NCI-H2227 (cell line): ENCODE data around the gene GLRA3.
A peak's percentile ranks its signal among the peaks of the same experiment; 100 is the strongest.
"Not testable (repeated sequence)": the region's sequence is repeated elsewhere in the genome, so short reads cannot be mapped to it uniquely, and the experiment has no call there.

Experiments used
- DNase-seq: peaks from one replicate; lab custom pipeline; 2025; ENCODE audit not compliant: unreplicated experiment; lab: John Stamatoyannopoulos, UW

The GLRA3 gene

GRCh38 chr4:174813292-174813691 is 15.8 kb downstream of the GLRA3 start:
- no peak for DNase-seq

DNA sequence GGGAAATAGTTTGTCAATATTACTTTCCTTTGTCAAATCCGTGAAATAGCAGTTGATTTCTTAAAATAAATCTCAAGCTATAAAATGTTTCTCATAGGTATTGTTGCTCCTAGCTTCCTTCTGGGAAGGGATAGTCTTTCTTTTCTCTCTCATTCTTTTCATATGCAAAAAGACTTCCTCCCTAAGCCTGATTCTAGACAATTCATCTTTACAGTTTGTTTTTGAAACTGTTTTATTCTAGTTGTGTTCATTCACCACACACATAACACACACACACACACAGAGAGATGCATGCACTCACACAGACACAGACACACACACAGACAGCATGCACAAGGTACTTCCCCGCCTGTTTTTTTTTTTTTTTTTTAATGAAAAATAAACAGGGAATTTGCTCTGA is 18.2 kb downstream of the GLRA3 start:
- DNase-seq, result no peak

DNA sequence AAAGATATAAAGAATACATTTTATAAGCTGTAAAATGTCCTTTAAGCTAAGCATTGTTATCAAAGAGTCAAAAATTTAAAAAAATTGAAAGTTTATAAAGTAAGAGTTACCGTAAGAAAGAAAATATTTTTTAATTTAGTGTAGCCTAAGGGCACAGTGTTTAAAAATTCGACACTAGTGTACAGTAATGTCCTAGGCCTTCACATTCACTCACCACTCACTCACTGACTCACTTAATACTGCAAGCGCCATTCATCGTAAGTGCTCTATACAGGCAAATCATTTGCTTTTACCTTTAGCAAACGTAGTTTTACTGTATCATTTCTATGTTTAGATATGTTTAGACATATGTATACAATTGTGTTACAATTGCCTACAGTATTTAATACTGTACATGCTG is 20.2 kb downstream of the GLRA3 start:
- DNase-seq, result no peak

GRCh38 chr4:174808119-174808518 is 20.9 kb downstream of the GLRA3 start:
- DNase-seq, result no peak

GRCh38 chr4:174805746-174806145 is 23.3 kb downstream of the GLRA3 start:
- DNase-seq, result no peak

DNA sequence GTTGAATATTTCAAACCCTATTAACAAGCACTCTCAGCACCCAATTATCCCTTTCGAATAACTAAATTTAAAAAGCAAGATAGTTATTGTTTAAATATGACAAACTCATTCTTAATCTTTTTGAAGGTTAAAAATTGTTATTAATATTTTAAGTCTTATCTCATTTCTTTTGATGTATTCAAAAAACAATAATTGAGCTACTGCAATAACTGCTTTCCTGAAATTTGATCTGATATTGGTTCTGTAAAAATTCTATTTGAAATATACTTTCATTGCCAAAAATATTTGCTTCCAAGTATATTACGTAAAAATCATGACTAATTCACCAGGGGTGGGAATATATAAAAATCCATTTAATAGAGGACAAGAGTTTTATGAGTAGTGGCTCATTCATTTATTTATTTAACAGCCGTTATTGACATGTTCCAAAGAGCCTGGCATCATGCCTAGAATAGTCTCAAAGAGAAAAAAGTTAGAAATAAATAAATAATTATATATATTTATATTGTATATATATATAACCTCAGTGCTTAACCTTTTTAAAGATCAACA is 34.4 kb downstream of the GLRA3 start:
- DNase-seq, result no peak

DNA sequence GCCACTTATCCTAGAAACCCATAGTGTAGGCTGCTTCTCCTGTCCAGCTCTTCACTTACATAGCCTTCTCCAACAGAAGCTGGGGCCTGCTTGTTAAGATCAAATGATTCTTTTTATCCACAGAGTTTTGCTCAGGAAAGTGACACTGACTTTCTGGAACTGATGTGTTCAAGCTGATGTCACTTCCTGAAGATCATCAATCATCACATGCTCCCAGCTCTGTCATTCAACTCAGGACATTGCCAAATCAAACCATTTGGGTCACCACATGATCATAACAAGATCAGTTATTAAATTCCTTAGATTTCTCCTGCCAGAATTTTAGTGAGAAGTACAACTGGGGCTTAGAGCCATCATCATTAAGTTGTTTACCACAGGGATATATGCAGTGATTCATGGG is 39.4 kb downstream of the GLRA3 start:
- DNase-seq, result no peak

GRCh38 chr4:174778274-174778986 is 50.6 kb downstream of the GLRA3 start:
- DNase-seq, result not testable (repeated sequence)

- no peak for DNase-seq
Measured at GRCh38 chr4:174775366-174775765, 53.7 kb downstream of the GLRA3 start.

GRCh38 chr4:174764105-174764729 is 64.8 kb downstream of the GLRA3 start:
- peak; percentile 24 for DNase-seq

GRCh38 chr4:174763454-174764104 is 65.5 kb downstream of the GLRA3 start:
- DNase-seq, result no peak

- no peak for DNase-seq
Measured at GRCh38 chr4:174761451-174761850, 67.6 kb downstream of the GLRA3 start.

- DNase-seq, result no peak
Measured at GRCh38 chr4:174757736-174758135, 71.3 kb downstream of the GLRA3 start.

DNA sequence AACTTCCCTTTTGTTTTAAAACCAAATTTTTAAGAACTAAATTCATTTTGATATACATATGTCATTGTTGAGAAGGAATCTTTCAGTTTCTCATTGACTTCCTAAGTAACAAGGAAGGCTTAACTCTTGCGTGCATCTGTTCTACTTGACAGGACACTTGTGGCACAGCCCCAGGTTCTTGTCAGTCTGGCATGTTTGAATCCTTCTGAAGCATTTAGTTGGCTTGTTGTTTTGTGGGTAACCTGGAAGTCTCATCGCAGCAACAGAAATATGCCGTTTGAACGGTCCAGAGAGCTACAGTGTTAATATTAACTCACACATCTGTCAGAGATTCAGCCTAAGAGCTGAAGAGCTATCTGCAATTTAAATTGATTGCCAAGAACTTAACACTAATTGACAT is 76.0 kb downstream of the GLRA3 start:
- DNase-seq, result no peak

GRCh38 chr4:174752026-174752425 is 77.0 kb downstream of the GLRA3 start:
- DNase-seq, result no peak

DNA sequence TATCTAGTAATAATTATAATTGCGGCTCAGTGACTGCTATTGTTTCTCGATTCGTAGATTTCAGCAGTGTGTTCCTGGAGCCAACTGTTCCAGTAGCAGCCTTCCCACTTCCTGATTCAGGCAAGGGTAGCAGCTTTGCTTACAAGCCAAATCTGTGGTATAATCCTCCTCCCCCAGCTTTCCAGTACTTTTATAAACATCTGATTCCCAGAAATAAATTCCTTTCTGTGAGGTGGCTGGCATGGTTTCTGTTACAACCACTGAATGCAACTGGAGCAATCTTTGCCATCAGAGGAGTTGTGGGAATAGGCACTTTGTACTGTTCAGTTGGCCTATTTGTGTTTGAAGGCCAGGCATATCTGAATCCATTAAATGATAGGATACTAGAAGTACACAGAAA is 80.0 kb downstream of the GLRA3 start:
- no peak for DNase-seq

GRCh38 chr4:174746710-174747109 is 82.3 kb downstream of the GLRA3 start:
- no peak for DNase-seq

DNA sequence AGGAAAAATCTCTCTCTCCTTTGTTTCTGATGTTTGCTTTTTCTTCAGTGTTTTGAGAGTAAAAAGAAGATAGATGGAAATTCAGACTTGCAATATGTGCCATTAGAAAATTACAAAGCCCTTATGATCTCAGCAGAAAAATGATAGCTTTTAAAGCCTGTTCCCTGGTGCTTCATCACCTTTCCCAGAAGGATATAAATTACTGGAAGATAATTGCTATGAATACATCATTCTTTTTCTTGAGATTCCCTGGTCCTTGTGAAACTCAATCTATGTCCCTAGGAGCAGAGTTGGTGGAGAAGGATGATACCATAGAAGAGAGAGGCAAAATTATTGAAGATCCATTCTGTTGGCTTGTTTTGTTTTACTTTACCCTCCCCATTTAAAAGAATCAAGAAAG is 86.5 kb downstream of the GLRA3 start:
- DNase-seq, result peak; percentile 62

DNA sequence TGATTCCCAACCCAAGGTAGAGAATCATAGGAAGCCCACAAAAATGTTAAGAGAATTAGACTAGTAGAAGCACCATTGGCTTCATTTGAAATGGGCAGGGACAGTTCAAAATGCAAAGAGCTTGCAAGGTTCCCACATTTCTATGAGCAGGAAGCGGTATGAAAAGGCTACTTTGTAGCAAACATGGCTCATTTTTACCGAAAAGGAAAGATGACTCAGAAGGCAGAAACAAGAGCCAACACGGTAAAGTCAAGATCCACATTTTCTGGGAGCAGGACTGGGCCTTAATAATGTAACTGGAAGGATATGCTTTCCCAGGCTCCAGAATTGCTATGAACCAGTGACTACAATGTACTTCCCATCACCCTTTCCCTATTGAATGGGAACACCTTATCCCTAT is 89.5 kb downstream of the GLRA3 start:
- no peak for DNase-seq

DNA sequence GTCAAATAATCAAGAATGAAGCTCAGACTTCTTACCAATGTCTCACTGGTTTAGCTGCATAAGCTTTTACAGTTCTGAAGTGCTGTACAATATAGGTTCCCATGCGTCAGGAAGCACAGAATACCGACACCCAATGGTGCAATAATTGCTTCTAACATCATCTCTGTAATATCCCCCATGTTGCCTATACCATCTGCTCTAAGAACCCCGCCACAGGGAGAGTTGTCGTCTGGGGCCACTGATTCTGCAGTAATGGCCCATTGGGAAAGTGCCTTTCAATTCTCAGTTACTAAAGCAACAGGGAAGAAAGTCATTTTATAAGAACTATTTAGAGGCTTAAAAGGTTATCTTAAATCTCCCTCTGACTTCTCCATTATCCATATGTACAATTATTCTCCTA is 94.9 kb downstream of the GLRA3 start:
- DNase-seq, result peak; percentile 5

- no peak for DNase-seq
Measured at GRCh38 chr4:174717828-174718227, 111.2 kb downstream of the GLRA3 start.
